HCEC 1CT (cell line): ENCODE data around the gene RAB8B.
"Not testable (repeated sequence)": the region's sequence is repeated elsewhere in the genome, so short reads cannot be mapped to it uniquely, and the experiment has no call there.

ENCODE experiments used
- DNase-seq: peaks from one replicate; pipeline ENCODE4 v3.0.0-alpha.2; 2017

RAB8B gene

GRCh38 chr15:63210151-63211091, 21.0 kb downstream of the RAB8B start:
- DNase-seq, result no peak

DNA sequence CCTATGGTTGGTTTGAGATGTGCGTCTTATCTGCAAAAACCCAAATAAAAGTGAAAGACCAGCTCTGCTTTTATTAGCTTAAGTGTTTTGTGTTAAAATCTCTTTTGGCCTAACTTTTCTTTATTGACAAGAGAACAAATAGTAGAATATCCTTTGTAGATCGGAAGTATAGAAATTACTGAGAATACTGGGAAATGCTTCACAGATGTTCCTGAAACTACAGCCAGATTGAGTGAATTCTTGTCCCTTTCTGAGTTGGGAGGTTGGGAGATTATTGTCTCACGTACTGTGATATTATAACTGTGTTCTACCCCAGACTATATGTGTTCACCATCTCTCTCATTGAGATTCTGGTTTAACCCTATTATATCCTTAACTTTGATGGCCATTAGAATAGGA, 21.7 kb downstream of the RAB8B start:
- no peak for DNase-seq

- no peak for DNase-seq
Observed at GRCh38 chr15:63211549-63211948, 22.1 kb downstream of the RAB8B start.

GRCh38 chr15:63212050-63213004, 22.9 kb downstream of the RAB8B start:
- peak; percentile 70 for DNase-seq

GRCh38 chr15:63218100-63218808, 28.8 kb downstream of the RAB8B start:
- peak; percentile 75 for DNase-seq

- no peak for DNase-seq
Observed at GRCh38 chr15:63219196-63219710, 29.8 kb downstream of the RAB8B start.

DNA sequence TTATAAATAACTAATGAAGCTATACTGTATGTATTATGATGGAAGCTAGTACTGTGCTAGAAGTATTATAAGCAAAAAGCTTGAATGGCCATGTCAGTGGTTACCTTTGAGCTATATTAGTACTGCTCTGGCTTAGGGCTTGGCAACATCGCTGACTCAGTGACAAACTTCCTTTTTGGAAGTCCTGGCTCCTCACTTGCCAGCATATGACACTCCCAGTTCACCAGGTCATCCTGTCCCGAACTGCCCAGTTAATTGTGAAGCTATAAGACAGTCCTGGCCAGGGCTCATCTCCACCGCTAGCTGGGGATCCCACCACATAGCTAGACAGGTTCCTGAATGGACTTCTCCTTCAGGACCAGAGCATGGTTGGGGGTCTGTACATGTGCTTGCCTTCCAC, 31.9 kb downstream of the RAB8B start:
- peak; percentile 56 for DNase-seq

- no peak for DNase-seq
Observed at GRCh38 chr15:63223463-63223862, 34.1 kb downstream of the RAB8B start.

DNA sequence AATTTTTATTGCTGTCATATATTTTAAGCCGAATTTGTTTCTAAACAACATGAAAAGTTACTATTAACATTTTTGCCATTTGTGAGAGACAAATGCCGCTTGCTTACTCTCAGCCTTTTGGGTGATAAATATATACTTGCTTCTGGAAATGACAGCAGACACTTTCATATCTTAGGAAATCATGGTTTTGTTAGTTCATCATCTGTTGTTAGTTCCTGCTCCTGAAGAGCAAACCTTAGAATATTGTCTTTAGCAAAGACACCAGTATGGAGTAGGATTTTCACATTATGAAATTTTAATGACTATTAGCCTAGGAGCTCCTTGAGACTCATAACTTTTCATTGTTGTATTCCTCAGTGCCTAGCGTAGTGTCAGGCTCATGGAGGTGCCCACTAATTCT, 36.0 kb downstream of the RAB8B start:
- no peak for DNase-seq

GRCh38 chr15:63226155-63226883, 36.9 kb downstream of the RAB8B start:
- DNase-seq, result no peak

- DNase-seq, result no peak
Observed at GRCh38 chr15:63226966-63227401, 37.6 kb downstream of the RAB8B start.

DNA sequence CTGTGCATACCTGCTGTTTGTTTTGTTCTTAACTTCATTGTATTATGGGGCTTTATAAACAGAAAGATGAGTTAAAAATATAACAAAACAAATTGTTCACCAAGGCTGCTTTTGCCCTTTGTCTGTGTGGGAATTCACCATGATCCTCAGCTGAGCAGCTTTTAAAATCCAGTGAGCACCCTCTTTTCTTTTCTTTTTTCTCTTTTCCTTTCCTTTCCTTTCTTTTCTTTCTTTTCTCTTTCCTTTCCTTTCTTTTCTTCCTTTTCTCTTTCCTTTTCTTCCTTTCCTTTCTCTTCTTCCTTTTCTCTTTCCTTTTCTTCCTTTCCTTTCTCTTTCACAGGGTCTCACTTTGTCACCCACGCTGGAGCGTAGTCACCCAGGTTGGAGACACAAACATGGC, 38.3 kb downstream of the RAB8B start:
- DNase-seq, result no peak

GRCh38 chr15:63231206-63231605, 41.8 kb downstream of the RAB8B start:
- DNase-seq, result no peak

- no peak for DNase-seq
Observed at GRCh38 chr15:63231706-63232105, 42.3 kb downstream of the RAB8B start.

- DNase-seq, result peak; percentile 46
Observed at GRCh38 chr15:63232405-63232804, 43.0 kb downstream of the RAB8B start.

DNA sequence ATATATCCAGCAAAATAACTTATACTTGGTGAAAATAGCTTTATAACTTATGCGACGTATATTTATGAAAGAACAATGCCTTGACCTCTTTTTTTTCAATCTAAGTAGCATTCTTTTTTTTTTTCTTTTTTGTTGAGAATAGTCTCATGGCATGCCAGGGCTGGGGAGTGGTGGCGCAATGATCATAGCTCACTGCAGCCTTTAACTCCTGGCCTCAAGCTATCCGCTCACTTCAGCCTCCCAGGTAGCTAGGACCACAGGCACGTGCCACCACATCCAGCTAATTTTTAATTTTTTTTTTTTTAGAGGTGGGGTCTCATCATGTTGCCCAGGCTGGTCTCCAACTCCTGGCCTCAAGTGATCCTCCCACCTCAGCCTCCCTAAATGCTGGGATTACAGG, 43.5 kb downstream of the RAB8B start:
- DNase-seq, result no peak

- peak; percentile 84 for DNase-seq
Observed at GRCh38 chr15:63233667-63234423, 44.4 kb downstream of the RAB8B start.

- DNase-seq, result peak; percentile 38
Observed at GRCh38 chr15:63234451-63234870, 45.1 kb downstream of the RAB8B start.

DNA sequence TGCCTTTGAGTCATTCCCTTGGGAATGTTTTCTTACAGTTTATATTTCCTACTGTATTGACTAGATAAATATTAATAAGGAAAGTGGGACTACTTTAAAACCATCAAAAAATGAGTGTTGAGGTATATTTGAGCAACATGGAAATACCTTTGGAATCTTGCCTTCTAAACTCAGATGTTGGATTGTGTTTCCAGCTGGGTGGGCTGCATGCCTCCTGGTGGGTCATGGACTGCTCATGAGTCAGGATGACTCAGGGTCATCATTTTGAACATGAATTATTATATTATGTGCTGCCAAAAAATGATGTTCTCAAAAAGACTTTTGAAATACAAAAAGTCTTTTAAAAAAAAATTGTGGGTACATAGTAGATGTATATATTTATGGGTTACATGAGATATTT, 46.9 kb downstream of the RAB8B start:
- DNase-seq, result peak; percentile 91

- DNase-seq, result not testable (repeated sequence)
Observed at GRCh38 chr15:63237086-63237485, 47.7 kb downstream of the RAB8B start.

- DNase-seq, result no peak
Observed at GRCh38 chr15:63238171-63238570, 48.8 kb downstream of the RAB8B start.
